Measurements from ENCODE around the gene P2RY11.

Gene P2RY11

GRCh38 chr19:10093295-10094186 lies 18.0 kb upstream of the P2RY11 start:
- no peak for DNase-seq (ENCODE audit: low read depth, low spot score)

DNA sequence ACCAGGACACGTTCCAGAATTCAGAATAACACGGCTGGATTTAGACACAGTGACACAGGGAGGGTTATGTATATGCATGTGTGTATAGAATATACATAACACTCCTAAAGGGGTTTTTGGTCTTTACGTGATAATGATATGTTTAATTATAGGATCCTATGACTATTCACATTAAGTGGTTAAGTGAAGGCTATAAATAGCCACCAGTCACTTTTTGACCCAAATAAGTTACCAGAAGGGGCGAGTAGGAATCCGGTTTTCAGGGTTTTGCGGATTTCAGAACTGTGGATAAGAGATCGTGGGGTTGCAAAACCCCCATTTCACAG lies 15.9 kb upstream of the P2RY11 start:
- DNase-seq (ENCODE audit: low read depth, low spot score) = no peak

- DNase-seq (ENCODE audit: low read depth, low spot score) = peak; percentile 82
Measured at GRCh38 chr19:10095948-10096614, 15.4 kb upstream of the P2RY11 start.

DNA sequence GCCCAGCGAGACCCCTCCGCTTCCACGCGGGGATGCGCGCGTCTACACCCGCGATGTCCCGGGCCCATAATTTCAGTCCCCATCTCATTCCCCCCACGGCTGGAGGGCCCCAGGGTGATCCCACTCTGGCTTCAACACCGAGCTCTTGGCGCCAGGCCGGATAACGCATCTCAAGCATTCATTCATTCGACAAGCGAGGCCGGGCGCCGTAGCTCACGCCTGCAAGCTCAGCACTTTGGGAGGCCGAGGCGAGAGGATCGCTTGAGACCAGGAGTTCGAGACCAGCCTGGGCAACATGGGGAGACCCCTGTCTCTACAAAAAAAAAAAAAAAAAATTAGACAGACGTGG lies 14.9 kb upstream of the P2RY11 start:
- no peak for DNase-seq (ENCODE audit: low read depth, low spot score)

DNA sequence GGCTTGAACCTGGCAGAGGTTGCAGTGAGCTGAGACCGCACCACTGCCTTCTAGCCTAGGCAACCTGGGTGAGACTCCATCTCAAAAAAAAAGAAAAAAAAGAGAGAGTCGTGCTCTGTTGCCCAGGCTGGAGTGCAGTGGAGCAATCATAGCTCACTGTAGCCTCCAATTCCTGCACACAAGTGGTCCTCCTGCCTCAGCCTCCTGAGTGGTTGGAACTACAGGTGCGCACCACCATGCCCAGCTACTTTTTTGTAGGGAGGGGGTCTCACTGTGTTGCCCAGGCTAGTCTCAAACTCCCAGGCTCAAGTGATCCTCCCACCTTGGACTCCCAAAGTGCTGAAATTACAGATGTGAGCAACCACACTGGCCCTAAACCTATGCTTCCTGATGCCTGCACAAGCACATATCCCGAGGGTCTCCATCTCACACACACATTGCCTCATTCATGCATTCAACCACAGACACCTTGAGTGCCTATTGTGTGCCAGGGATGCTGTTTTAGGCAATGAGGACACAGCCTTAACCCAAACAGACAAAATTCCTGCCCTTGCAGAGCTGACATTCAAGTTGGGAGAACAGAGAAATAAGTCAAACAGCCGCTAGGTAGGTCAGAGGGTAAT lies 11.2 kb upstream of the P2RY11 start:
- DNase-seq (ENCODE audit: low read depth, low spot score) = no peak

GRCh38 chr19:10102787-10103236 lies 8.7 kb upstream of the P2RY11 start:
- DNase-seq (ENCODE audit: low read depth, low spot score) = no peak

DNA sequence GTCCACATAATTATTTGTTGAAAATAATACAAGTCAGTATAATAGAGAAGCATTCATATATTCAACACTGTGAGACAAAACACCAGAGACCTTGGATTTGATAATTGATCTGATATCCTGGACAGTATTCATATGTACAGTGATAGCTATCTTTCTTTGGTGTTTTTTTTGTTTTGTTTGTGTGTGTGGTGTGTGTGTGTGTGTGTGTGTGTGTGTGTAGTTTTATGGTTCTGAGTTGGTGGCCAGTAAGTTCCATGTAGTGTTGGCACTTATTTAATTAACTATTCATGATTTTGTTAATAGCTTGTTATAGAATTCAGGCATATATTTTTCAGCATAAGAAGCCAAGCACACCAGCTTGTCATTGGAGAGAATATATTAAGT lies 7.4 kb upstream of the P2RY11 start:
- no peak for DNase-seq (ENCODE audit: low read depth, low spot score)

DNA sequence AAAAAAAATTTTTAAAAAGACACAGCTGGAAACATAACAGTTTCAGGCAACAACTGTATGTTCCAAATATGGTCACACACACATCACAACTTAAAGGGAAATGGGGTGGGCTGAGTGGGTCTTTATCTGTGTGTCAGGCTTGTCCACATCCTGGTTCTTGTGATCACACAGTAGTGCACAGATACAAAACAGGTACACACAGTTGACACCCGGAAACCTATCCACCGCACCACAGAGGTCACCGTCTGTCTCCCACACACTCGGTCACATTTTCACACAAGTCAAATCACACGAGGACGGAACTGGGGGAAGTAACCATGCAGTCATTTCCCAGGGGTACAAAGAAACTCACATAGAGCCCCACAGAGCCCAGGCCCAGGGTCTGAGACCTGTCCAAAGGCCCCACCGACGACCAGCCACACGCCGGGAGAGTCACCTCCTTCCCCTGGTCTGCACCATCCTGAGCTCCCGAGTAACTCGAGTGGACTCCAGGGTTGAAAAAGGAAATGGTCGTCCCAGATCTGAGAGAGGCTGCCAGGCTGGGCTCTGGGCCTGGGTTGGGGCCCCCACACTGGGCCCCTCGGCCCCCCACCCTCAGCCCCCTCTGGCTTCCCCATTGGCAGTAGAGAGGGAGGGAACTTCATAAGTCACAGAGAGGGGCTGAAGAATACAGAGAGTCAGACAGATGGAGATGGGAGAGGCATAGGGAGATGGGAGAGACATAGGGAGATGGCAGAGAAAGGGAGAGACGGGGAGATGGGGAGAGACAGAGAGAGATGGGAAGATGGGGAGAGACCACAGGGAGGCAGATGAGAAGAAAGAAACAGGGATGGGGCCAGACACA lies 6.6 kb upstream of the P2RY11 start:
- DNase-seq (ENCODE audit: low read depth, low spot score) = no peak

GRCh38 chr19:10105509-10106099 lies 5.9 kb upstream of the P2RY11 start:
- DNase-seq (ENCODE audit: low read depth, low spot score) = no peak

GRCh38 chr19:10106100-10106936 lies 5.2 kb upstream of the P2RY11 start, which contains the start of gene PPAN:
TSS of gene PPAN (plus strand) at chr19:10106362. CDS start at chr19:10106395, 33 bp downstream.
- DNase-seq (ENCODE audit: low read depth, low spot score) = peak; percentile 98

DNA sequence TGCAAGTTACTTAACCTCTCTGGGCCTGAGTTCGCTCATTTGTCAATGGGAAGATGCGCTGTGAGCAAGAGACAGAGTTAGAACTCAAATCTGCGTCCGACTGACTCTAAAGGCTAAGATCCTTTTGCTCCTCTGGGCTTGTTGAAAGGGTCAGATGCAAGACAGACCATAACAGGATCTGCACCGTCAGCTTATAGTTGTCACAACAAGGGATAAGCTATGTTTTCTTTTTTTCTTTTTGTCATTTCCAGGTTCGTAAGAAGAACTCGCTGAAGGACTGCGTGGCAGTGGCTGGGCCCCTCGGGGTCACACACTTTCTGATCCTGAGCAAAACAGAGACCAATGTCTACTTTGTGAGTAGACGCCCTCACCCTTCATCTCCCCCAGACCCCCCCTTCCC lies 4.2 kb upstream of the P2RY11 start:
- DNase-seq (ENCODE audit: low read depth, low spot score) = no peak

DNA sequence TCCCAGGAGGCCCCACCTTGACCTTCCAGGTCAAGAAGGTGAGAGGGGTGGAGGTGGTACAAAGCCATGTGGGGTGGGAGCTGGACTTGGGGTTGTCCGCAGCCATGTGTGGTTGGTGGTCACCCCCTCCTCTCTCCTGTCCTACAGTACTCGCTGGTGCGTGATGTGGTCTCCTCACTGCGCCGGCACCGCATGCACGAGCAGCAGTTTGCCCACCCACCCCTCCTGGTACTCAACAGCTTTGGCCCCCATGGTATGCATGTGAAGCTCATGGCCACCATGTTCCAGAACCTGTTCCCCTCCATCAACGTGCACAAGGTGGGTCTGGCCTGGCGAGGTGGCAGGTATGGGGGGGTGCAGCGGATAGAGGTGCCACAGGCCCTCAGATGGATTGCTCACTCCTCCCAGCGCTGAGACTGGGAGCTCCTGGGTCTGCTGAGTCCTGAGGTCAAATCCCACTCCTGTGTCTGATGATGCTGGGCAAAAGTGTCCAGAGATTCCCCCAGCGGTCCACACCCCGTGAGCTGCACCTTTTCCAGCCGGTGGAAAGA lies 3.6 kb upstream of the P2RY11 start:
- no peak for DNase-seq (ENCODE audit: low read depth, low spot score)

- no peak for DNase-seq (ENCODE audit: low read depth, low spot score)
Measured at GRCh38 chr19:10109528-10109927, 2.0 kb upstream of the P2RY11 start.

GRCh38 chr19:10110076-10110971 lies 1.2 kb upstream of the P2RY11 start:
- no peak for DNase-seq (ENCODE audit: low read depth, low spot score)

DNA sequence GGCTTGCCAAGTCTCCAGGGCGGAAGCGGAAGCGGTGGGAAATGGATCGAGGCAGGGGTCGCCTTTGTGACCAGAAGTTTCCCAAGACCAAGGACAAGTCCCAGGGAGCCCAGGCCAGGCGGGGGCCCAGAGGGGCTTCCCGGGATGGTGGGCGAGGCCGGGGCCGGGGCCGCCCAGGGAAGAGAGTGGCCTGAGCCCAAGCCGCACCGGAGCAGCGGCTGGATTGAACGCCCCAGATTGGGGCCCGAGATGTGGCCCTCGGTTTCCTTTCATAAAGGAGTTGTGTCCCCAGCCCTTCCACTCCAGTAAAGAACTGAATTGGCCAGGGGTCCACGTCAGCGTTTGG lies 548 bp upstream of the P2RY11 start:
- no peak for DNase-seq (ENCODE audit: low read depth, low spot score)

DNA sequence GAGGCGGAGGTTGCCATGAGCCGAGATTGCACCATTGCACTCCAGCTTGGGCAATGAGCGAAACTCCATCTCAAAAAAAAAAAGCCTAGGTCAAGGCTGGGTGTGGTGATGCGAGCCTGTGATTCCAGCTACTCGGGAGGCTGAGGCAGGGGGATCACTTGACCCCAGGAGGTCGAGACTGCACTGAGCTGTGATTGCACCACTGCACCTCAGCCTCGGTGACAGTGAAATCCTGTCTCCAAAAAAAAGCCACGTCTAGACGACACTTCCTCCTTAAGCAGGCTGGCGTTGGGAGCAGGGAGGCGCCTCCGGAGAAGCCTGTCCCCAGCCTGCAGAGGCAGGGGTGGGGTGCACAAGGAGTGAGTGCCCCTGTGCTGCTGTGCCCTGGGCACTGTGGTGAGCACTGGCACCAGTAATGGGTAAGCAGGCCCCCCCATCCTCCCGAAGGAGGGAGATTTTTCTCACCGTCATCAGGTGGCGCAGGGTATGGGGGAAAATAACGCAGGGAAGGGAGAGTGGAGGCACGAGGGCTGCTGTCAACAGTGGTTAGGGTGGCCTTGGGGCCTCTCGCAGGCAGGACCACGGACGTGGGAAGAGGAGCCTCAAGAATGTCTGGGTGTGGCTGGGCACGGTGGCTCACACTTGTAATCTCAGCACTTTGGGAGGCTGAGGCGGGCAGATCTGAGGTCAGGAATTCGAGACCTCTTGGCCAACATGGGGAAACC lies 706 bp downstream of the P2RY11 start:
- DNase-seq (ENCODE audit: low read depth, low spot score) = no peak

GRCh38 chr19:10112895-10113591 lies 1.6 kb downstream of the P2RY11 start:
- peak; percentile 77 for DNase-seq (ENCODE audit: low read depth, low spot score)

- peak; percentile 51 for DNase-seq (ENCODE audit: low read depth, low spot score)
Measured at GRCh38 chr19:10113592-10113963, 2.1 kb downstream of the P2RY11 start.
